WTC11 (cell line): ENCODE data around the gene SEMA6C. TPM values are rescaled to one million over a fixed set of nuclear protein-coding genes. Genes with fewer than 3 reads are reported as not detected.

ENCODE experiments used
- ATAC-seq: fragments of 200-7000 bp; cut with Tn5 transposase; 2 replicates; pipeline ENCODE4 v1.10.0; 2021; ENCODE audit warnings: mild to moderate bottlenecking, moderate library complexity
- CTCF ChIA-PET: fragments of 300-600 bp; sonication (Branson Sonifier 250); formaldehyde crosslinking; loops from one replicate; lab custom pipeline; 2021; ENCODE audit warnings: antibody characterized with exemption; lab: Charles Lee
- POLR2A ChIA-PET: fragments of 350-600 bp; sonication (Branson Sonifier 250); formaldehyde crosslinking; loops from one replicate; lab custom pipeline; 2021; ENCODE audit warnings: antibody characterized with exemption; lab: Charles Lee
- DNase-seq: peaks from one replicate; pipeline ENCODE4 v3.0.0; 2021; ENCODE audit warnings: low spot score
- H3K27ac Mint-ChIP-seq: 2 replicates; pipeline ENCODE4 v1.8.0; 2021; ENCODE audit warnings: mixed read lengths
- H3K27me3 Mint-ChIP-seq: 2 replicates; pipeline ENCODE4 v1.8.0; 2021; ENCODE audit warnings: low read depth, mild to moderate bottlenecking, moderate library complexity, mixed read lengths
- H3K36me3 Mint-ChIP-seq: 2 replicates; pipeline ENCODE4 v1.8.0; 2021; ENCODE audit warnings: mixed read lengths
- H3K4me1 Mint-ChIP-seq: 2 replicates; pipeline ENCODE4 v1.8.0; 2022; ENCODE audit warnings: mixed read lengths
- H3K4me3 Mint-ChIP-seq: 2 replicates; pipeline ENCODE4 v1.8.0; 2021; ENCODE audit warnings: mild to moderate bottlenecking, moderate library complexity, mixed read lengths
- H3K9me3 Mint-ChIP-seq: 2 replicates; pipeline ENCODE4 v1.8.0; 2021; ENCODE audit warnings: mixed read lengths
- ATF6 ChIP-seq: sonication (generic); formaldehyde crosslinking; IDR thresholded peaks from 2 replicates; pipeline ENCODE4 v1.8.1; 2023; ENCODE audit warnings: mild to moderate bottlenecking, missing genetic modification reagents
- CREM ChIP-seq: sonication (generic); formaldehyde crosslinking; IDR thresholded peaks from 2 replicates; pipeline ENCODE4 v1.8.1; 2022; ENCODE audit warnings: mild to moderate bottlenecking, missing genetic modification reagents, moderate library complexity
- E2F1 ChIP-seq: sonication (generic); formaldehyde crosslinking; IDR thresholded peaks from 2 replicates; pipeline ENCODE4 v1.8.0; 2022; ENCODE audit warnings: mild to moderate bottlenecking, missing genetic modification reagents
- EMX1 ChIP-seq: fragments of 250-450 bp; sonication (Bioruptor Pico); IDR thresholded peaks from 2 replicates; pipeline ENCODE4 v1.8.0; 2021; ENCODE audit warnings: mild to moderate bottlenecking
- ESRRA ChIP-seq: sonication (generic); formaldehyde crosslinking; IDR thresholded peaks from 2 replicates; pipeline ENCODE4 v1.8.1; 2022; ENCODE audit warnings: mild to moderate bottlenecking, missing genetic modification reagents, borderline replicate concordance
- FOXK1 ChIP-seq: sonication (generic); formaldehyde crosslinking; IDR thresholded peaks from 2 replicates; pipeline ENCODE4 v1.8.0; 2022; ENCODE audit warnings: mild to moderate bottlenecking, moderate library complexity, missing genetic modification reagents
- GABPB1 ChIP-seq: sonication (generic); formaldehyde crosslinking; IDR thresholded peaks from 2 replicates; pipeline ENCODE4 v1.8.1; 2023; ENCODE audit warnings: mild to moderate bottlenecking, missing genetic modification reagents
- GTF2I ChIP-seq: fragments of 250-450 bp; sonication (Bioruptor Pico); conservative IDR thresholded peaks from 2 replicates; pipeline ENCODE4 v1.4.0; 2021; ENCODE audit warnings: mild to moderate bottlenecking
- HMGA2 ChIP-seq: fragments of 250-450 bp; sonication (Bioruptor Pico); IDR thresholded peaks from 2 replicates; pipeline ENCODE4 v1.4.0; 2021; ENCODE audit warnings: mild to moderate bottlenecking, moderate library complexity
- IRF2 ChIP-seq: sonication (generic); formaldehyde crosslinking; IDR thresholded peaks from 2 replicates; pipeline ENCODE4 v1.8.0; 2022; ENCODE audit warnings: low read depth, missing genetic modification reagents, borderline replicate concordance
- JAZF1 ChIP-seq: fragments of 250-450 bp; sonication (Bioruptor Pico); IDR thresholded peaks from 2 replicates; pipeline ENCODE4 v1.9.0; 2021; ENCODE audit warnings: moderate library complexity, mild to moderate bottlenecking, inconsistent platforms
- JUN ChIP-seq: sonication (generic); formaldehyde crosslinking; IDR thresholded peaks from 2 replicates; pipeline ENCODE4 v1.8.0; 2023; ENCODE audit warnings: mild to moderate bottlenecking, missing genetic modification reagents
- KAT7 ChIP-seq: sonication (generic); formaldehyde crosslinking; IDR thresholded peaks from 2 replicates; pipeline ENCODE4 v1.8.1; 2023; ENCODE audit warnings: missing genetic modification reagents, mild to moderate bottlenecking, borderline replicate concordance
- NFATC4 ChIP-seq: fragments of 250-450 bp; sonication (Bioruptor Pico); IDR thresholded peaks from 2 replicates; pipeline ENCODE4 v1.9.0; 2021; ENCODE audit warnings: mild to moderate bottlenecking
- OVOL2 ChIP-seq: fragments of 250-450 bp; sonication (Bioruptor Pico); IDR thresholded peaks from 2 replicates; pipeline ENCODE4 v1.9.0; 2021; ENCODE audit warnings: mild to moderate bottlenecking, borderline replicate concordance
- PRRX2 ChIP-seq: fragments of 250-450 bp; sonication (Bioruptor Pico); IDR thresholded peaks from 2 replicates; pipeline ENCODE4 v1.8.0; 2021; ENCODE audit warnings: mild to moderate bottlenecking
- SP1 ChIP-seq: sonication (generic); formaldehyde crosslinking; conservative IDR thresholded peaks from 2 replicates; pipeline ENCODE4 v1.8.1; 2022; ENCODE audit warnings: missing genetic modification reagents
- TEAD1 ChIP-seq: sonication (generic); formaldehyde crosslinking; IDR thresholded peaks from 2 replicates; pipeline ENCODE4 v1.8.0; 2022; ENCODE audit warnings: mild to moderate bottlenecking, missing genetic modification reagents
- TP53 ChIP-seq: sonication (generic); formaldehyde crosslinking; IDR thresholded peaks from 2 replicates; pipeline ENCODE4 v1.8.1; 2023; ENCODE audit warnings: mild to moderate bottlenecking, missing genetic modification reagents
- USF2 ChIP-seq: sonication (generic); formaldehyde crosslinking; IDR thresholded peaks from 2 replicates; pipeline ENCODE4 v1.8.1; 2023; ENCODE audit warnings: mild to moderate bottlenecking, missing genetic modification reagents, moderate library complexity
- ZNF121 ChIP-seq: sonication (generic); formaldehyde crosslinking; IDR thresholded peaks from 2 replicates; pipeline ENCODE4 v1.8.0; 2023; ENCODE audit warnings: missing genetic modification reagents
- ZNF671 ChIP-seq: fragments of 250-450 bp; sonication (Bioruptor Pico); IDR thresholded peaks from 2 replicates; pipeline ENCODE4 v1.8.0; 2021; ENCODE audit warnings: mild to moderate bottlenecking
- total RNA-seq: library from RNA; stranded (reverse); gene quantifications from 3 replicates; pipeline ENCODE4 v1.2.3, GENCODE V29; 2021
- TF ChIP-seq, protein P1 (sequence below): fragments of 250-450 bp; sonication (Bioruptor Pico); IDR thresholded peaks from 2 replicates; pipeline ENCODE4 v1.9.0; 2021; ENCODE audit warnings: moderate library complexity, mild to moderate bottlenecking, inconsistent platforms, borderline replicate concordance

SEMA6C gene
- total RNA-seq, 1 experiment from 2014 or later, result 21.0 TPM

- Mint-ChIP-seq H3K27me3 (no peaks in the 10 kb centered on the region), H3K27ac (no peak overlapping the region), H3K4me3 (no peak overlapping the region), H3K4me1 (peaks cover 8% of the 10 kb centered on the region), H3K9me3 (no peaks in the 10 kb centered on the region), H3K36me3 (peaks cover 24% of the 10 kb centered on the region)
- ChIA-PET CTCF (interaction anchor here (1.0 to 6.9 kb wide), 4 partner anchors 16 to 86 kb away, joined by 3 to 167 read pairs (median 7); no protein-coding TSS in a partner anchor), POLR2A (no interaction called here)
- ATAC-seq (no peak), DNase-seq (no peak)
- no peak for TF ChIP-seq JUN
Observed at GRCh38 chr1:151158326-151158725, 11.9 kb upstream of the SEMA6C start.

- H3K4me3 Mint-ChIP-seq, result no peak overlapping the region
- ChIA-PET CTCF (interaction anchor here (0.5 to 6.9 kb wide), 20 partner anchors 8 to 161 kb away, joined by 3 to 167 read pairs (median 5); partner anchors contain the start of genes C1orf56, CDC42SE1, LYSMD1 and MLLT11), POLR2A (interaction anchor here (0.5 to 1.1 kb wide), 2 partner anchors 25 to 1219 kb away, joined by 3 to 5 read pairs; no protein-coding TSS in a partner anchor)
- DNase-seq (no peak), ATAC-seq (no peak)
- peaks cover 24% of the 10 kb centered on the region for H3K36me3 Mint-ChIP-seq
- TF ChIP-seq EMX1 (CRISPR knock-in tag), result no peak
- TF ChIP-seq ATF6 (CRISPR knock-in tag), result no peak
- no peak for TF ChIP-seq CREM (CRISPR knock-in tag)
- no peak for TF ChIP-seq TEAD1 (CRISPR knock-in tag)
- no peak for TF ChIP-seq ZNF121 (CRISPR knock-in tag)
- no peak for TF ChIP-seq ESRRA (CRISPR knock-in tag)
- no peak for TF ChIP-seq HMGA2 (CRISPR knock-in tag)
- no peak for TF ChIP-seq SP1 (CRISPR knock-in tag)
- no peak for TF ChIP-seq KAT7 (CRISPR knock-in tag)
- TF ChIP-seq ZNF671, result no peak
- TF ChIP-seq, protein P1, sequence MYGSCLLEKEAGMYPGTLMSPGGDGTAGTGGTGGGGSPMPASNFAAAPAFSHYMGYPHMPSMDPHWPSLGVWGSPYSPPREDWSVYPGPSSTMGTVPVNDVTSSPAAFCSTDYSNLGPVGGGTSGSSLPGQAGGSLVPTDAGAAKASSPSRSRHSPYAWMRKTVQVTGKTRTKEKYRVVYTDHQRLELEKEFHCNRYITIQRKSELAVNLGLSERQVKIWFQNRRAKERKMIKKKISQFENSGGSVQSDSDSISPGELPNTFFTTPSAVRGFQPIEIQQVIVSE, result no peak
- TF ChIP-seq USF2 (CRISPR knock-in tag), result no peak
- no peak for TF ChIP-seq TP53 (CRISPR knock-in tag)
- TF ChIP-seq OVOL2, result no peak
- TF ChIP-seq GTF2I (CRISPR knock-in tag), result no peak
- no peaks in the 10 kb centered on the region for H3K27me3 Mint-ChIP-seq
- H3K9me3 Mint-ChIP-seq, result no peaks in the 10 kb centered on the region
- H3K27ac Mint-ChIP-seq, result peak overlapping the region; percentile 11; the same call in 1 of the 2 replicates
- peaks cover 8% of the 10 kb centered on the region for H3K4me1 Mint-ChIP-seq
Observed at GRCh38 chr1:151157067-151157531, 10.7 kb upstream of the SEMA6C start.

DNA sequence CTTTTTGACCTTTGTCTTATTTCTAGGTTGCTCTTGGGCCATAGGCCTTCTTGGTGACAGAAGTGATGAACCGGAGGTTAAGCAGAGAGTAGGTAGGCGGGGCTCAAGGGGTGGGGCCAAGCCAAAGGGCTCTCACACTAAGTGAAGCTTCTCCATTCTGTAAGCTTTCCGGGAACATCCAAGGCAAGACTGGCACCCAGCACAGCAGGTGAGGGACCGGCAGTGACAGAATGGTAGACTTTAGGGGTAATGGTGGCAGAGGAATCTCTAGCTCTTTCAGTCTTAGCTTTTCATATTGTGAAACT, 10.0 kb upstream of the SEMA6C start, which contains the start of gene TNFAIP8L2:
Gene TNFAIP8L2, plus strand, starts transcription at position 135 of the 305 bp plus-strand sequence. CDS start 2,049 bp downstream, outside the sequence.
- peak; percentile 43 for DNase-seq
- Mint-ChIP-seq H3K27me3 (no peaks in the 10 kb centered on the region), H3K4me1 (peaks cover 8% of the 10 kb centered on the region), H3K9me3 (no peaks in the 10 kb centered on the region), H3K36me3 (peaks cover 19% of the 10 kb centered on the region), H3K4me3 (no peak within 1 kb of the TSS), H3K27ac (peak within 1 kb of the TSS; percentile 11; the same call in 1 of the 2 replicates)
- ATAC-seq, result peak; percentile 76
- TF ChIP-seq FOXK1 (CRISPR knock-in tag) (no peak), E2F1 (no peak), PRRX2 (CRISPR knock-in tag) (no peak), IRF2 (CRISPR knock-in tag) (no peak), GABPB1 (CRISPR knock-in tag) (no peak), JAZF1 (CRISPR knock-in tag) (no peak), EMX1 (CRISPR knock-in tag) (no peak), NFATC4 (CRISPR knock-in tag) (no peak)
- CTCF ChIA-PET, result interaction anchor here (0.5 to 6.9 kb wide), 20 partner anchors 9 to 161 kb away, joined by 3 to 167 read pairs (median 5); partner anchors contain the start of genes C1orf56, CDC42SE1, LYSMD1 and MLLT11
- POLR2A ChIA-PET, result interaction anchor here (0.5 to 1.1 kb wide), 2 partner anchors 25 to 1218 kb away, joined by 3 to 5 read pairs; no protein-coding TSS in a partner anchor
